ENCODE results near the gene MSX1. TPM values are rescaled to one million over a fixed set of nuclear protein-coding genes. Genes with fewer than 3 reads are reported as not detected.

MSX1 gene
- total RNA-seq, 1 experiment from 2014 or later: not detected

GRCh38 chr4:4871242-4871572 is 11.7 kb downstream of the MSX1 start:
- H3K18ac ChIP-seq (ENCODE audit: insufficient read length, low read depth, low read length): no peak overlapping the region
- H4K20me1 ChIP-seq (ENCODE audit: control insufficient read depth, insufficient read depth, insufficient read length): peaks cover 6% of the 10 kb centered on the region
- no peak for DNase-seq
- no peak overlapping the region for H3K23ac ChIP-seq (ENCODE audit: insufficient read length, low read depth, low read length)
- Mint-ChIP-seq H3K4me1 (peaks cover 14 to 44% of the 10 kb centered on the region in 2 experiments), H3K36me3 (ENCODE audit: insufficient read depth in 1 of 3, low read depth in 3 of 3) (peaks cover 0 to 1% (median 0%) of the 10 kb centered on the region in 3 experiments; a peak in 2 of 7 replicates), H3K9me3 (peaks cover 2 to 4% of the 10 kb centered on the region in 2 experiments; a peak in 3 of 5 replicates), H3K4me3 (peak overlapping the region in 1 of 2 experiments; percentile 72; a peak in 3 of 5 replicates), H3K27ac (no peak overlapping the region), H3K27me3 (ENCODE audit: low read depth) (no peaks in the 10 kb centered on the region)
- no peak overlapping the region for H4K91ac ChIP-seq (ENCODE audit: insufficient read length, low read depth, low read length)
- no peak overlapping the region for H2BK15ac ChIP-seq (ENCODE audit: low read depth, low read length)
- H3K79me2 ChIP-seq (ENCODE audit: insufficient read depth, low read length): no peaks in the 10 kb centered on the region
- H4K5ac ChIP-seq (ENCODE audit: insufficient read length, low read depth, low read length): no peak overlapping the region
- WGBS (ENCODE audit: extremely low coverage, insufficient read length, low lambda C conversion rate): no CpG with 5 or more reads among the region's 18 CpGs
- H3K23me2 ChIP-seq (ENCODE audit: insufficient read length, low read depth, low read length, poor library complexity, severe bottlenecking): no peaks in the 10 kb centered on the region
- no peak overlapping the region for H2AFZ ChIP-seq (ENCODE audit: low read length)
- H3K27ac ChIP-seq (ENCODE audit: insufficient read length, low read depth, low read length): no peak overlapping the region
- H3T11ph ChIP-seq (ENCODE audit: low read length): no peak overlapping the region
- H3K9ac ChIP-seq (ENCODE audit: extremely low read depth, insufficient read length, low read length): no peak overlapping the region
- H3K56ac ChIP-seq (ENCODE audit: insufficient read length, low read depth, low read length): no peak overlapping the region
- H3K9me3 ChIP-seq (ENCODE audit: control insufficient read depth, low read depth, low read length): no peaks in the 10 kb centered on the region
- H3K14ac ChIP-seq (ENCODE audit: insufficient read depth, low read length): no peak overlapping the region
- no peak overlapping the region for H2BK12ac ChIP-seq (ENCODE audit: insufficient read length, low read depth, low read length)
- H3K4me2 ChIP-seq (ENCODE audit: insufficient read depth, insufficient read length, low read length): peak overlapping the region; percentile 11
- no peak overlapping the region for H2BK20ac ChIP-seq (ENCODE audit: low read depth, low read length, poor library complexity, severe bottlenecking)
- TF ChIP-seq CTCF (conservative IDR thresholded peaks at IDR 0.05): no peak
- H2AK5ac ChIP-seq (ENCODE audit: insufficient read length, low read length): no peak overlapping the region
- H2BK120ac ChIP-seq (ENCODE audit: low read depth, low read length, poor library complexity, severe bottlenecking): no peak overlapping the region
- H2BK5ac ChIP-seq (ENCODE audit: insufficient read length, low read length): no peak overlapping the region
- H3K79me1 ChIP-seq (ENCODE audit: insufficient read depth, low read depth, low read length, poor library complexity, severe bottlenecking): no peaks in the 10 kb centered on the region
- H3K27me3 ChIP-seq (ENCODE audit: insufficient read depth, low read length): peaks cover 95% of the 10 kb centered on the region
- H3K4ac ChIP-seq (ENCODE audit: low read depth, low read length): no peak overlapping the region
- H4K8ac ChIP-seq (replicated peaks; ENCODE audit: insufficient read length, low read depth, low read length): no peak overlapping the region
- no peaks in the 10 kb centered on the region for H3K4me1 ChIP-seq (ENCODE audit: insufficient read depth, low read length)

All from H9 (cell line).